PC-9 (cell line): Measurements from ENCODE around the gene ATP11A. TPM values are rescaled to one million over a fixed set of nuclear protein-coding genes. Genes with fewer than 3 reads are reported as not detected.

ENCODE experiments used
- BruUV-seq: library from RNA; stranded (reverse); fragments of 400-500 nt; replicated peaks from 2 replicates; lab custom pipeline; 2021; lab: Mats Ljungman, UMichigan
- CTCF ChIA-PET: fragments of 300-600 bp; sonication (Branson Sonifier 250); formaldehyde crosslinking; loops from one replicate; lab custom pipeline; 2022; ENCODE audit warnings: antibody characterized with exemption; lab: Charles Lee
- POLR2A ChIA-PET: fragments of 300-600 bp; sonication (Branson Sonifier 250); formaldehyde crosslinking; loops from one replicate; lab custom pipeline; 2022; ENCODE audit warnings: antibody characterized with exemption; ENCODE audit not compliant: unreplicated experiment; lab: Charles Lee
- DNase-seq, 2 experiments: peaks; one replicate each; pipeline versions ENCODE4 v3.0.0 to v3.0.0-alpha.2; 2015 to 2022; ENCODE audit warnings: mixed read lengths in 1 of 2
- H2AFZ ChIP-seq: fragments of 200-600 bp; sonication (generic); 2 replicates; pipeline ENCODE4 v1.8.1; 2017; ENCODE audit warnings: antibody characterized with exemption
- H3F3A ChIP-seq: fragments of 200-600 bp; sonication (generic); 2 replicates; pipeline ENCODE4 v1.8.1; 2017; ENCODE audit warnings: antibody characterized with exemption, mild to moderate bottlenecking, low read depth; ENCODE audit not compliant: insufficient read depth
- H3K27ac ChIP-seq: fragments of 200-600 bp; sonication (generic); 2 replicates; pipeline ENCODE4 v1.6.1; 2016; ENCODE audit warnings: mixed run types
- H3K27me3 ChIP-seq: fragments of 200-600 bp; sonication (generic); 2 replicates; pipeline ENCODE4 v1.6.1; 2016; ENCODE audit warnings: low read depth, mixed run types; ENCODE audit not compliant: insufficient read depth
- H3K36me3 ChIP-seq: fragments of 200-600 bp; sonication (generic); 2 replicates; pipeline ENCODE4 v1.6.1; 2016; ENCODE audit warnings: low read depth, mixed run types
- H3K4me1 ChIP-seq: fragments of 200-600 bp; sonication (generic); replicated peaks from 2 replicates; pipeline ENCODE4 v1.6.1; 2016; ENCODE audit warnings: mixed run types; ENCODE audit not compliant: insufficient read depth
- H3K4me2 ChIP-seq: fragments of 200-600 bp; sonication (generic); 2 replicates; pipeline ENCODE4 v1.6.1; 2017; ENCODE audit warnings: mixed run types
- H3K4me3 ChIP-seq: fragments of 200-600 bp; sonication (generic); 2 replicates; pipeline ENCODE4 v1.6.1; 2016; ENCODE audit warnings: mixed run types
- H3K79me2 ChIP-seq: fragments of 200-600 bp; sonication (generic); 2 replicates; pipeline ENCODE4 v1.6.1; 2017; ENCODE audit warnings: low read depth, mixed run types
- H3K9me2 ChIP-seq: fragments of 200-600 bp; sonication (generic); 2 replicates; pipeline ENCODE4 v1.8.1; 2017; ENCODE audit warnings: mild to moderate bottlenecking; ENCODE audit not compliant: insufficient read depth
- H3K9me3 ChIP-seq: fragments of 200-600 bp; sonication (generic); 2 replicates; pipeline ENCODE4 v1.8.1; 2016; ENCODE audit warnings: low read depth; ENCODE audit not compliant: insufficient read depth
- H4K20me1 ChIP-seq: fragments of 200-600 bp; sonication (generic); 2 replicates; pipeline ENCODE4 v1.8.1; 2017; ENCODE audit not compliant: insufficient read depth
- EZH2 ChIP-seq: fragments of 200-600 bp; sonication (generic); IDR thresholded peaks from 2 replicates; pipeline ENCODE4 v1.8.0; 2017; ENCODE audit warnings: antibody characterized with exemption, low read depth
- intact Hi-C: fragments of 100-400 bp; cut with micrococcal nuclease; formaldehyde crosslinking; loops from one replicate; pipeline ENCODE4 v1.10.0; 2022; ENCODE audit not compliant: unreplicated experiment
- total RNA-seq: library from RNA; stranded (reverse); gene quantifications from 2 replicates; pipeline ENCODE4 v1.2.3, GENCODE V29; 2021
- TF ChIP-seq, protein P1 (sequence below): fragments of 200-600 bp; sonication (generic); conservative IDR thresholded peaks from 2 replicates; pipeline ENCODE4 v1.6.1; 2017; ENCODE audit warnings: mixed run types, antibody characterized with exemption, mild to moderate bottlenecking, moderate library complexity

Gene ATP11A
- total RNA-seq, 1 experiment from 2014 or later, result 92.2 TPM

DNA sequence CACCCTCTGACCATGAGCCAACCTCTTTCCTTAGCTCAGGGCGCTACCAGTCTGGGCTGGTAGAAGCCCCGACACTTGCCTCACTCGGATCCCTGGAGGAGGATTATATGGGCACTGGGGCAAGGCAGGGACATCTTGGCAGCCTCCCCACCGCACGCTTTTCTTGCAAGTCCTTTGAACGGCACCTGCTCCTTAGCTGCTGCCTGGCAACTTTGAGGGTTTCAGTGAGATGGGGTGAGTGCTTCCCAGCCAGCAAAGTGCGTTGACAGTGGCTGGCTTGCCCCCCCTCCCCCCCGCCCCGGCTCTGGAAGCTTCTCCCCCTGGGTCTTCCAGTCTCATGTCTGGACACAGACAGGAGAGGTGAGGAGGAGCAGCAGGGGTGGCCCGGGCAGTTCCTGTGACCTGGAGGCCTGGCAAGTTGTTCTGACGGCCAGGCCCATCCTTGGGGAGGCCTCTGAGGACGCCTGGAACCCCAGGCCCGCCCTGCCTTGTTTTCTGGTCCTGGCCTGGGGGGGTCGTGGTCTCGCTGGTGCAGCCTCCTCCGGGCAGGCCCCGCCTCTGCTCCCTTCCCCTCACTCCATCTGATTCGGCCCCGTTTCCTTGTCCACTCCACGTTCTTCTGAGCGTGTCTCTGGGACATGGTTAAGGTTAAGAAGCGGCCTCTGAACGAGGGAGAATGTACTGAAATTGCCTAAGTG, 75.2 kb downstream of the ATP11A start:
- Histone ChIP-seq H3K27me3 (no peaks in the 10 kb centered on the region), H4K20me1 (peaks cover 17% of the 10 kb centered on the region; the same call in 1 of the 2 replicates), H3K9me3 (no peaks in the 10 kb centered on the region), H3K4me1 (peaks cover 28% of the 10 kb centered on the region), H3K4me2 (no peak overlapping the region), H3K4me3 (no peak overlapping the region), H3K36me3 (no peaks in the 10 kb centered on the region), H3K27ac (no peak overlapping the region), H3K9me2 (no peaks in the 10 kb centered on the region), H2AFZ (no peak overlapping the region), H3K79me2 (peaks cover 35% of the 10 kb centered on the region), H3F3A (peaks cover 9% of the 10 kb centered on the region; the same call in 1 of the 2 replicates)
- DNase-seq, result no peak
- no peak for TF ChIP-seq EZH2
- TF ChIP-seq, protein P1, sequence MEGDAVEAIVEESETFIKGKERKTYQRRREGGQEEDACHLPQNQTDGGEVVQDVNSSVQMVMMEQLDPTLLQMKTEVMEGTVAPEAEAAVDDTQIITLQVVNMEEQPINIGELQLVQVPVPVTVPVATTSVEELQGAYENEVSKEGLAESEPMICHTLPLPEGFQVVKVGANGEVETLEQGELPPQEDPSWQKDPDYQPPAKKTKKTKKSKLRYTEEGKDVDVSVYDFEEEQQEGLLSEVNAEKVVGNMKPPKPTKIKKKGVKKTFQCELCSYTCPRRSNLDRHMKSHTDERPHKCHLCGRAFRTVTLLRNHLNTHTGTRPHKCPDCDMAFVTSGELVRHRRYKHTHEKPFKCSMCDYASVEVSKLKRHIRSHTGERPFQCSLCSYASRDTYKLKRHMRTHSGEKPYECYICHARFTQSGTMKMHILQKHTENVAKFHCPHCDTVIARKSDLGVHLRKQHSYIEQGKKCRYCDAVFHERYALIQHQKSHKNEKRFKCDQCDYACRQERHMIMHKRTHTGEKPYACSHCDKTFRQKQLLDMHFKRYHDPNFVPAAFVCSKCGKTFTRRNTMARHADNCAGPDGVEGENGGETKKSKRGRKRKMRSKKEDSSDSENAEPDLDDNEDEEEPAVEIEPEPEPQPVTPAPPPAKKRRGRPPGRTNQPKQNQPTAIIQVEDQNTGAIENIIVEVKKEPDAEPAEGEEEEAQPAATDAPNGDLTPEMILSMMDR, result no peak
- ChIA-PET POLR2A (no interaction called here), CTCF (no interaction called here)
- intact Hi-C loops, result no loop called here
- no TSS peak for BruUV-seq

DNA sequence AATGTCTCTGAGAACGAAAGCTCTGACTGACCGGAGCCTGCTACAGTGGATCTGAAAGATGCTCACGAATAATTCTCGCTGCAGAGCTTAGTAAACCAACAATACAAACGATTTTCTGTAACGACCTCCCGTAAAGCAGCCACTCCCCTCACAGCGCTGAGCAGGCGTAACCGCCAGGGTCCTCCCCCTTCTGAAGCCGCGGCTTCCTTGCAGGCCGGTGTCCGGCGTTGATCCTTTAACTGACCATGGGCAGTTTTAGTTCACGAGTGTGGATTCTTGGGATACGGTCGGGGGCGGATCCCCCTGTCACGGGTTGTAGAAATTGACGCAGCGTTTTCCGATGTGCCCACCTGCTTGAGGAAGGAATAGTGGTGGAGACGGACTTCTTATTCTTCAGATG, 75.9 kb downstream of the ATP11A start:
- H3K4me1 ChIP-seq, result peaks cover 21% of the 10 kb centered on the region
- no peak overlapping the region for H3K4me3 ChIP-seq
- ChIA-PET POLR2A (no interaction called here), CTCF (no interaction called here)
- H3F3A ChIP-seq, result peaks cover 9% of the 10 kb centered on the region; the same call in 1 of the 2 replicates
- peaks cover 17% of the 10 kb centered on the region; the same call in 1 of the 2 replicates for H4K20me1 ChIP-seq
- no peaks in the 10 kb centered on the region for H3K9me3 ChIP-seq
- no peaks in the 10 kb centered on the region for H3K9me2 ChIP-seq
- no peak overlapping the region for H3K4me2 ChIP-seq
- no peak for TF ChIP-seq EZH2
- TF ChIP-seq, protein P1, result no peak
- BruUV-seq, result no TSS peak
- H3K27me3 ChIP-seq, result no peaks in the 10 kb centered on the region
- DNase-seq, result no peak
- no peak overlapping the region for H3K27ac ChIP-seq
- intact Hi-C loops, result no loop called here
- no peak overlapping the region for H2AFZ ChIP-seq
- H3K79me2 ChIP-seq, result peaks cover 33% of the 10 kb centered on the region
- no peaks in the 10 kb centered on the region for H3K36me3 ChIP-seq

DNA sequence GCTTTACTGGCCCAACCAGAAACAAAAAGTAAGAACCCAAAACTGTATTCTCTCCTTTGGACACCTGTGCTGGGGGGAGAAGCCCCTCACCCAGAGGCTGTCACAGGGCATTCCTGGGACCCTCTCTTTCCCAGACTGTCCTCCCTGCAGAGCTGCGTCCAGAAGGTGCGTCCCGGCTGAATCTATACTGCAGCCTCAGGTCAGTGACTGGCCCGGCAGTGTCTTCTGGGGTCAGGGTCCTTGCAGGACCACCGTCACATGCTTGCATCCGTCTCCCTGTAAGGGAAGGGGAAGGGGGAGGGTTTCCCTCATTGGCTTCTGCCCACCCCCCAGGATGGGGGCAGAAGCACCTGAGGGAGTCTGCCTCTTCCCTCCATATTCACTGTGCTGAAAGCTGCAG, 76.5 kb downstream of the ATP11A start:
- CTCF ChIA-PET, result no interaction called here
- H3K27me3 ChIP-seq, result no peaks in the 10 kb centered on the region
- H3K27ac ChIP-seq, result no peak overlapping the region
- H3K4me2 ChIP-seq, result no peak overlapping the region
- H3K4me3 ChIP-seq, result no peak overlapping the region
- peaks cover 15% of the 10 kb centered on the region for H3K4me1 ChIP-seq
- H2AFZ ChIP-seq, result no peak overlapping the region
- intact Hi-C loops, result no loop called here
- DNase-seq, result no peak
- BruUV-seq, result no TSS peak
- no peaks in the 10 kb centered on the region for H3K36me3 ChIP-seq
- no peak for TF ChIP-seq EZH2
- TF ChIP-seq, protein P1, result no peak
- peaks cover 9% of the 10 kb centered on the region; the same call in 1 of the 2 replicates for H3F3A ChIP-seq
- H3K9me2 ChIP-seq, result no peaks in the 10 kb centered on the region
- no peaks in the 10 kb centered on the region for H3K9me3 ChIP-seq
- POLR2A ChIA-PET, result no interaction called here
- peaks cover 17% of the 10 kb centered on the region; the same call in 1 of the 2 replicates for H4K20me1 ChIP-seq
- peaks cover 33% of the 10 kb centered on the region for H3K79me2 ChIP-seq
